Vagina (tissue), 2 donors: ENCODE measurements around the gene ITPR3. TPM values are rescaled to one million over a fixed set of nuclear protein-coding genes. Genes with fewer than 3 reads are reported as not detected.

ENCODE experiments used
- DNase-seq, 2 donors: peaks; one replicate each; pipeline ENCODE4 v3.0.0-alpha.2; 2017; ENCODE audit errors: extremely low spot score in 2 of 2
- H3K27ac ChIP-seq: fragments of 200-600 bp; sonication (generic); one replicate; pipeline ENCODE4 v1.5.1; 2019
- H3K27me3 ChIP-seq: fragments of 200-600 bp; sonication (generic); one replicate; pipeline ENCODE4 v1.5.1; 2019
- H3K36me3 ChIP-seq, 2 donors: fragments of 200-600 bp; sonication (generic); one replicate each; pipeline ENCODE4 v1.5.1; 2017 to 2019
- H3K4me1 ChIP-seq: fragments of 200-600 bp; sonication (generic); one replicate; pipeline ENCODE4 v1.5.1; 2019
- H3K4me3 ChIP-seq, 2 donors: fragments of 200-600 bp; sonication (generic); 1 replicate in 1 of 2; 2 replicates in 1 of 2; pipeline ENCODE4 v1.5.1; 2016 to 2019
- H3K9me3 ChIP-seq: fragments of 200-600 bp; sonication (generic); one replicate; pipeline ENCODE4 v1.5.1; 2019
- CTCF ChIP-seq, 3 experiments: fragments of 450-650 bp in 2 of 3; fragments of 200-600 bp in 1 of 3; sonication (generic) in 1 of 3; IDR thresholded peaks; one replicate each; pipeline ENCODE4 v1.5.1; 2017 to 2019; ENCODE audit warnings: antibody characterized with exemption in 3 of 3, mild to moderate bottlenecking in 2 of 3, moderate library complexity in 2 of 3
- POLR2A ChIP-seq, 2 donors: fragments of 450-650 bp; IDR thresholded peaks; one replicate each; pipeline ENCODE4 v1.6.1; 2017; ENCODE audit warnings: antibody characterized with exemption in 2 of 2, mild to moderate bottlenecking in 2 of 2, moderate library complexity in 2 of 2
- POLR2AphosphoS5 ChIP-seq, 2 donors: sonication (generic); formaldehyde crosslinking; IDR thresholded peaks; one replicate each; pipeline ENCODE4 v1.9.0; 2017; ENCODE audit warnings: antibody characterized with exemption in 2 of 2, mild to moderate bottlenecking in 2 of 2, low read depth in 1 of 2; ENCODE audit not compliant: insufficient read depth in 1 of 2
- intact Hi-C: fragments of 100-400 bp; cut with DNase I; formaldehyde crosslinking; loops from one replicate; pipeline ENCODE4 v1.15.1; 2023
- total RNA-seq: library from RNA; depleted of rRNA; stranded (reverse); fragments of >200 nt; gene quantifications from one replicate; pipeline ENCODE4 v1.2.3, GENCODE V29; 2016

The ITPR3 gene
- total RNA-seq, 1 donor from 2014 or later, result 50.1 TPM

GRCh38 chr6:33579828-33580714 lies 41.1 kb upstream of the ITPR3 start, which contains the start of gene BAK1:
TSS of gene BAK1 (minus strand) at chr6:33580276. CDS start at chr6:33577604, 2,672 bp downstream.
- intact Hi-C loops, result loop anchor here (5.0 to 10.0 kb wide), 2 partner anchors 303 to 565 kb away; partner anchors contain the start of genes B3GALT4 and GRM4
- Histone ChIP-seq H3K4me1 (peaks cover 39% of the 10 kb centered on the region), H3K36me3 (peaks cover 0 to 11% of the 10 kb centered on the region in 2 donors), H3K9me3 (no peaks in the 10 kb centered on the region), H3K27me3 (no peaks in the 10 kb centered on the region), H3K4me3 (peak within 1 kb of the TSS; percentile 64 to 92), H3K27ac (peak within 1 kb of the TSS; percentile 91)
- DNase-seq, result no peak
- TF ChIP-seq POLR2A (IDR thresholded peaks at IDR 0.05) (peak in 1 of 2 donors; percentile 59), CTCF (IDR thresholded peaks at IDR 0.05) (peak in 2 of 3 experiments; percentile 12 to 52), POLR2AphosphoS5 (IDR thresholded peaks at IDR 0.05; ENCODE audit: insufficient read depth in 1 of 2, low read depth in 1 of 2) (peak; percentile 52 to 90)

- no peak for DNase-seq
- no peak overlapping the region for H3K4me3 ChIP-seq
- intact Hi-C loops, result loop anchor here (10.0 kb wide), 1 partner anchor 564 kb away; the partner anchor contains the start of gene GRM4
- no peaks in the 10 kb centered on the region for H3K36me3 ChIP-seq
- H3K4me1 ChIP-seq, result peaks cover 49% of the 10 kb centered on the region
- H3K27me3 ChIP-seq, result no peaks in the 10 kb centered on the region
- TF ChIP-seq POLR2AphosphoS5 (IDR thresholded peaks at IDR 0.05; ENCODE audit: insufficient read depth in 1 of 2, low read depth in 1 of 2), result no peak
- TF ChIP-seq CTCF (IDR thresholded peaks at IDR 0.05), result no peak
- no peak for TF ChIP-seq POLR2A (IDR thresholded peaks at IDR 0.05)
- H3K9me3 ChIP-seq, result no peaks in the 10 kb centered on the region
- H3K27ac ChIP-seq, result no peak overlapping the region
Observed at GRCh38 chr6:33581186-33581585, 39.9 kb upstream of the ITPR3 start.

DNA sequence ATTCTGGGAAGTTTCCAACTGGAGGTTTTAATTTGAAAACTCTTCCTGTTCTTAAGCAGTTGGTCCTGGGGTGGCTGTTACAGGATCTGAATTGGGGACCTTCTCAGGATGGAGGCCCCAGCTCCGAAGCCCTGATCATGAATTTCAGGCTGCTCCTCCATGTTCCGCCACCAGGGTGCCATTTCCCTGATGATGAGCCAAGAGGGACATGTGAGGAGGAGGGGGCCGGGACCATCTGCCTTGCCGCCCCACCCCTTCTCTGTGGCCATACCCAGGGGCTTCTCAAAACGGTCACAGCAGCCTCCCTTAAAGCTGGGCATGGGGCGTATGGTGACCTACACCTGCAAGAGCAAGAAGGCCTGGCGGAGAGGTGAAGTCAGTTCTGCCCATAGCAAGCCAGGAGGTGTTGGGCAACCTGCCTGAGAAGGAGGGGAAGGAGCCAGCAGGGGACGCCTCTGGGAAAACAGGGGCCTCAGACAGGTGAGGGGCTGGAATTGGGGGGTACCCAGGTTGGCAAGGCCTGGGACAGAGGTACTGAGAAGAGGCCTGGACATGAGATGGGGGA lies 37.4 kb upstream of the ITPR3 start:
- TF ChIP-seq CTCF (IDR thresholded peaks at IDR 0.05) (no peak), POLR2AphosphoS5 (IDR thresholded peaks at IDR 0.05; ENCODE audit: insufficient read depth in 1 of 2, low read depth in 1 of 2) (no peak), POLR2A (IDR thresholded peaks at IDR 0.05) (no peak)
- H3K9me3 ChIP-seq, result no peaks in the 10 kb centered on the region
- intact Hi-C loops, result loop anchor here (10.0 kb wide), 1 partner anchor 561 kb away; the partner anchor contains the start of gene GRM4
- no peak overlapping the region for H3K4me3 ChIP-seq
- H3K4me1 ChIP-seq, result peaks cover 28% of the 10 kb centered on the region
- H3K36me3 ChIP-seq, result no peaks in the 10 kb centered on the region
- no peak overlapping the region for H3K27ac ChIP-seq
- H3K27me3 ChIP-seq, result no peaks in the 10 kb centered on the region
- DNase-seq, result no peak

DNA sequence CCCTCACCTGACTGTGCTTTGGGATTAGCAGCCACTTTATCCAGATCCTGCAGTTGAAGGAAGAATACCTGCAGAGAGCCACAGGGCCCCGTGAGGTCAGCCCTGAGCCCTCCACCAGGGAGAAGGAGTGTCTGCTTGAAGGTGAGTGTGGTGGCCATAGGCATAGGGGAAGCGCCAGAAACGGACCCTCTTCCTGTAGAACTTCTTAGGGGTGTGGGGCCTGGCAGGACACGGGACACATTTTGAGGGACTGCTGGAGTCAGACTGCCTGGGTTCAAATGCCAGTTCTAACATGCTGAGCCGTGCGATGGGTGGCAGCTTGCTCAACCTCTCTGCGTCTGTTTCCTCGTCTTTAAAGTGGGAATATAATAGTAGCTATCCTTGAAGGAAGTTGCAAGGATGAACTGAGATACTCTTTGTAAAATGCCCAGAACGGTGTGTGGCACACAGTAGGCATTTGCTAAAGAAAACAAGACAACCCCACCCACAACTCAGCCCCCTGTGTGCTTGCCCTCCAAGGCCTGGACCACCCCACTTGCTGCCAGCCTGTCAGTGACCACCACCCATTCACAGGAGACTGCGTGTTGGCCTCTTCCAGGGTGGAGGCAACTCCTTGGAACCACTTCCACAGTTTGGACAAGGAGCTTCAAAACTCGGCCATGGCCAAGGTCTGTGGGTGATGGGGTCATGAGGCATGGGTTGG lies 36.3 kb upstream of the ITPR3 start:
- DNase-seq, result no peak
- Histone ChIP-seq H3K9me3 (no peaks in the 10 kb centered on the region), H3K4me3 (no peak overlapping the region), H3K27ac (no peak overlapping the region), H3K27me3 (no peaks in the 10 kb centered on the region), H3K36me3 (no peaks in the 10 kb centered on the region), H3K4me1 (peaks cover 28% of the 10 kb centered on the region)
- intact Hi-C loops, result loop anchor here (5.0 to 10.0 kb wide), 2 partner anchors 37 to 560 kb away; partner anchors contain the start of genes GRM4 and ITPR3
- TF ChIP-seq POLR2AphosphoS5 (IDR thresholded peaks at IDR 0.05; ENCODE audit: insufficient read depth in 1 of 2, low read depth in 1 of 2), result no peak
- no peak for TF ChIP-seq POLR2A (IDR thresholded peaks at IDR 0.05)
- TF ChIP-seq CTCF (IDR thresholded peaks at IDR 0.05), result no peak
